HCT116 (cell line): ENCODE measurements around the gene ANKRD24. TPM values are rescaled to one million over a fixed set of nuclear protein-coding genes. Genes with fewer than 3 reads are reported as not detected.
"Not testable (repeated sequence)": the region's sequence is repeated elsewhere in the genome, so short reads cannot be mapped to it uniquely, and the experiment has no call there.

Experiments used
- ATAC-seq: fragments of 200-7000 bp; cut with Tn5 transposase; 2 replicates; pipeline ENCODE4 v1.9.1; 2020; ENCODE audit warnings: mild to moderate bottlenecking, moderate library complexity
- BruUV-seq: library from RNA; stranded (reverse); fragments of 400-500 nt; replicated peaks from 2 replicates; lab custom pipeline; 2021; lab: Mats Ljungman, UMichigan
- CTCF ChIA-PET: fragments of 300-600 bp; sonication (Branson Sonifier 250); formaldehyde crosslinking; loops from one replicate; lab custom pipeline; 2021; ENCODE audit warnings: antibody characterized with exemption; lab: Charles Lee
- POLR2A ChIA-PET: fragments of 300-600, 350-600 bp; sonication (Branson Sonifier 250); formaldehyde crosslinking; loops from one replicate; lab custom pipeline; 2021; ENCODE audit warnings: antibody characterized with exemption; lab: Charles Lee
- RAD21 ChIA-PET, 2 experiments: fragments of 300-600 bp; sonication (Branson Sonifier 250); formaldehyde crosslinking; loops; one replicate each; lab custom pipeline; 2023; ENCODE audit warnings: low total read pairs in 2 of 2; ENCODE audit not compliant: uncharacterized antibody in 2 of 2, unreplicated experiment in 2 of 2, low non-redundant PET in 1 of 2; lab: Charles Lee
- DNase-seq: peaks from one replicate; pipeline ENCODE4 v3.0.0-alpha.2; 2010; ENCODE audit warnings: low read depth, low spot score
- H2AFZ ChIP-seq: fragments of 200-600 bp; shearing (Covaris generic), sonication (generic); 2 replicates; pipeline ENCODE4 v1.6.1; 2017; ENCODE audit warnings: low read depth, mixed run types, mixed read lengths, antibody characterized with exemption, low read length; ENCODE audit not compliant: poor library complexity, severe bottlenecking
- H3K27ac ChIP-seq: 2 replicates; pipeline ENCODE4 v1.5.1; 2012; ENCODE audit warnings: low read depth, low read length
- H3K27me3 ChIP-seq: fragments of 200-600 bp; sonication (generic); 2 replicates; pipeline ENCODE4 v1.6.1; 2016; ENCODE audit warnings: mixed run types, low read length, mixed read lengths; ENCODE audit not compliant: insufficient read depth
- H3K36me3 ChIP-seq, 2 experiments: fragments of 200-500 bp in 1 of 2; fragments of 200-600 bp in 1 of 2; sonication (Bioruptor generic) in 1 of 2; sonication (generic) in 1 of 2; 2 replicates each; pipeline versions ENCODE4 v1.5.1 to v1.6.1; 2014 to 2016; ENCODE audit warnings: low read length in 2 of 2, inconsistent platforms in 1 of 2, mixed read lengths in 1 of 2, mixed run types in 1 of 2; ENCODE audit not compliant: insufficient read depth in 2 of 2, control insufficient read depth in 1 of 2
- H3K4me1 ChIP-seq, 2 experiments: fragments of 200-600 bp in 1 of 2; sonication (generic) in 1 of 2; 2 replicates each; pipeline versions ENCODE4 v1.5.1 to v1.6.1; 2012 to 2017; ENCODE audit warnings: low read length in 2 of 2, inconsistent platforms in 1 of 2, mild to moderate bottlenecking in 1 of 2, mixed read lengths in 1 of 2, mixed run types in 1 of 2, moderate library complexity in 1 of 2; ENCODE audit not compliant: insufficient read depth in 2 of 2, control insufficient read depth in 1 of 2
- H3K4me2 ChIP-seq: fragments of 200-600 bp; sonication (generic); 2 replicates; pipeline ENCODE4 v1.6.1; 2017; ENCODE audit warnings: mixed run types, low read length, mixed read lengths
- H3K4me3 ChIP-seq, 2 experiments: fragments of 200-600 bp in 1 of 2; sonication (generic) in 1 of 2; replicated peaks in 1 of 2; 2 replicates each; pipeline ENCODE4 v1.5.1; 2011 to 2016; ENCODE audit warnings: low read length in 2 of 2, control low read depth in 1 of 2, low read depth in 1 of 2, mild to moderate bottlenecking in 1 of 2, mixed read lengths in 1 of 2, mixed run types in 1 of 2
- H3K79me2 ChIP-seq: fragments of 200-600 bp; sonication (generic); 2 replicates; pipeline ENCODE4 v1.6.1; 2017; ENCODE audit warnings: mild to moderate bottlenecking, mixed run types, low read length, moderate library complexity, mixed read lengths; ENCODE audit not compliant: insufficient read depth
- H3K9ac ChIP-seq: fragments of 200-600 bp; sonication (generic); 2 replicates; pipeline ENCODE4 v1.6.1; 2016; ENCODE audit warnings: low read length, mixed read lengths
- H3K9me2 ChIP-seq: fragments of 200-600 bp; sonication (generic), shearing (Covaris generic); 2 replicates; pipeline ENCODE4 v1.6.1; 2017; ENCODE audit warnings: mixed run types, mild to moderate bottlenecking, moderate library complexity; ENCODE audit not compliant: insufficient read depth
- H3K9me3 ChIP-seq, 2 experiments: fragments of 200-500 bp in 1 of 2; fragments of 200-600 bp in 1 of 2; sonication (Bioruptor generic) in 1 of 2; sonication (generic) in 1 of 2; 2 replicates each; pipeline ENCODE4 v1.6.1; 2014 to 2017; ENCODE audit warnings: low read length in 2 of 2, mixed read lengths in 2 of 2, inconsistent platforms in 1 of 2, low read depth in 1 of 2, mild to moderate bottlenecking in 1 of 2, mixed run types in 1 of 2, moderate library complexity in 1 of 2; ENCODE audit not compliant: control insufficient read depth in 1 of 2, insufficient read depth in 1 of 2
- H4K20me1 ChIP-seq: fragments of 200-600 bp; sonication (generic), shearing (Covaris generic); 2 replicates; pipeline ENCODE4 v1.6.1; 2017; ENCODE audit warnings: mixed run types, mild to moderate bottlenecking, moderate library complexity; ENCODE audit not compliant: insufficient read depth
- intact Hi-C: fragments of 100-400 bp; cut with micrococcal nuclease; formaldehyde crosslinking; loops from 2 replicates; pipeline ENCODE4 v1.10.0; 2022
- total RNA-seq: library from RNA; stranded (reverse); gene quantifications from one replicate; pipeline ENCODE4 v1.2.1, GENCODE V29; 2021; ENCODE audit not compliant: unreplicated experiment

ANKRD24 gene
- total RNA-seq, 1 experiment from 2014 or later, result 1.7 TPM

DNA sequence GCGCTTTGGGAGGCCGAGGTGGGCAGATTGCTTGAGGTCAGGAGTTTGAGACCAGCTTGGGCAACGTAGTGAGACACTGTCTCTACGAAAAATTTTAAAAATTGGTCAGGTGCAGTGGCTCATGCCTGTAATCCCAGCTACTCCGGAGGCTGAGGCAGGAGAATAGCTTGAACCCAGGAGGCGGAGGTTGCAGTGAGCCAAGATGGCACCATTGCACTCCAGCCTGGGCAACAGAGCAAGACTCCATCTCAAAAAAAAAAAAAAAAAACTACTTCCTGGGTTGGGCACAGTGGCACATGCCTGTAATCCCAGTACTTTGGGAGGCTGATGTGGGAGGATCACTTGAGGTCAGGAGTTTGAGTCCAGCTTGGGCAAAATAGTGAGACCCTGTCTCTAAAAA lies 49.0 kb downstream of the ANKRD24 start:
- BruUV-seq, H3K9me2 ChIP-seq, H3K4me2 ChIP-seq, H3K27me3 ChIP-seq, H3K27ac ChIP-seq, POLR2A ChIA-PET, H3K36me3 ChIP-seq, intact Hi-C loops, H3K9ac ChIP-seq, H3K9me3 ChIP-seq, H3K4me3 ChIP-seq, DNase-seq, H3K79me2 ChIP-seq, H4K20me1 ChIP-seq, H2AFZ ChIP-seq, ATAC-seq: not testable (repeated sequence)
- peaks cover 7 to 25% of the 10 kb centered on the region in 2 experiments; a peak in 3 of 4 replicates for H3K4me1 ChIP-seq
- CTCF ChIA-PET, result interaction anchor here (1.2 to 1.6 kb wide), 3 partner anchors 11 to 25 kb away, joined by 4 to 7 read pairs (median 4); partner anchors contain the start of gene YJU2
- RAD21 ChIA-PET, result interaction anchor here in 1 of 2 experiments (0.6 kb wide), 1 partner anchor 92 kb away, joined by 4 read pairs; no protein-coding TSS in a partner anchor

DNA sequence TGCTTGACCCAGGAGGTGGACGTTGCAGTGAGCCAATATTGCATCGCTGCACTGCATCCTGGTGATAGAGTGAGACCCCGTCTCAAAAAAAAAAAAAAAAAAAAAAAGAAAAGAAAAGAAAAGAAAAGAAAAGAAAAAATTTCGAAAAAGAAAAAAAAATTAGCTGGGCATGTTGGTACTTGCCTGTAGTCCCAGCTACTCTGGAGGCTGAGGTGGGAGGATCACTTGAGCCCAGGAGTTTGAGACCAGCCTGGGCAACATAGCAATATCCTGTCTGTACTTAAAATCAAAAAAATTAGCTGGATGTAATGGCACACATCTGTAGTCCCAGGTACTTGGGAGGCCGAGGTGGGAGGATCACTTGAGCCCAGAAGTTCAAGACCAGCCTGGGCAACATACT lies 49.6 kb downstream of the ANKRD24 start:
- DNase-seq, H3K27ac ChIP-seq, H3K9me3 ChIP-seq, H3K4me3 ChIP-seq, H2AFZ ChIP-seq, H3K9ac ChIP-seq, H4K20me1 ChIP-seq, H3K9me2 ChIP-seq, H3K79me2 ChIP-seq, H3K36me3 ChIP-seq, intact Hi-C loops, H3K27me3 ChIP-seq, BruUV-seq, ATAC-seq: not testable (repeated sequence)
- peak overlapping the region; percentile 95 for H3K4me2 ChIP-seq
- RAD21 ChIA-PET, result interaction anchor here in 1 of 2 experiments (0.6 kb wide), 1 partner anchor 93 kb away, joined by 4 read pairs; no protein-coding TSS in a partner anchor
- POLR2A ChIA-PET, result interaction anchor here (0.6 to 1.3 kb wide), 2 partner anchors 111 to 310 kb away, joined by 3 read pairs; no protein-coding TSS in a partner anchor
- H3K4me1 ChIP-seq, result peaks cover 7 to 25% of the 10 kb centered on the region in 2 experiments; a peak in 3 of 4 replicates
- CTCF ChIA-PET, result interaction anchor here (0.8 to 1.6 kb wide), 4 partner anchors 10 to 32 kb away, joined by 3 to 7 read pairs (median 4); partner anchors contain the start of gene YJU2
